Progenitor cell of endocrine pancreas (in vitro differentiated cells): Measurements from ENCODE around the gene TTC27. TPM values are rescaled to one million over a fixed set of nuclear protein-coding genes. Genes with fewer than 3 reads are reported as not detected.

ENCODE experiments used
- DNase-seq: peaks from one replicate; pipeline ENCODE4 v3.0.0; 2021; ENCODE audit warnings: low spot score; ENCODE audit not compliant: unreplicated experiment
- H3K27ac Mint-ChIP-seq: 2 replicates; pipeline ENCODE4 v1.8.0; 2021; ENCODE audit warnings: mild to moderate bottlenecking, moderate library complexity, mixed read lengths
- H3K27me3 Mint-ChIP-seq: 2 replicates; pipeline ENCODE4 v1.8.0; 2021; ENCODE audit warnings: mixed read lengths
- H3K36me3 Mint-ChIP-seq: 2 replicates; pipeline ENCODE4 v1.8.0; 2022; ENCODE audit warnings: mixed read lengths; ENCODE audit not compliant: insufficient read depth
- H3K4me1 Mint-ChIP-seq: 2 replicates; pipeline ENCODE4 v1.8.0; 2021; ENCODE audit warnings: low read depth, mixed read lengths
- H3K4me3 Mint-ChIP-seq: 2 replicates; pipeline ENCODE4 v1.8.0; 2021; ENCODE audit warnings: low read depth, mild to moderate bottlenecking, moderate library complexity, mixed read lengths
- H3K9me3 Mint-ChIP-seq: 2 replicates; pipeline ENCODE4 v1.8.0; 2021; ENCODE audit warnings: low read depth, mixed read lengths
- CTCF ChIP-seq: fragments of 200-600 bp; sonication (generic); IDR thresholded peaks from one replicate; pipeline ENCODE4 v1.5.0; 2021; ENCODE audit warnings: antibody characterized with exemption, mild to moderate bottlenecking; ENCODE audit not compliant: unreplicated experiment
- total RNA-seq: library from RNA; stranded (reverse); gene quantifications from 2 replicates; pipeline ENCODE4 v1.2.1, GENCODE V29; 2021

Gene TTC27
- total RNA-seq, 1 donor from 2014 or later = 20.5 TPM

GRCh38 chr2:32824070-32824809, 196.4 kb downstream of the TTC27 start:
- no peak for TF ChIP-seq CTCF
- H3K36me3 Mint-ChIP-seq = peaks cover 3% of the 10 kb centered on the region
- H3K27ac Mint-ChIP-seq = no peak overlapping the region
- H3K4me3 Mint-ChIP-seq = no peak overlapping the region
- H3K4me1 Mint-ChIP-seq = peaks cover 6% of the 10 kb centered on the region
- H3K9me3 Mint-ChIP-seq = peaks cover 3% of the 10 kb centered on the region
- H3K27me3 Mint-ChIP-seq = no peaks in the 10 kb centered on the region
- DNase-seq = no peak

- Mint-ChIP-seq H3K9me3 (peaks cover 11% of the 10 kb centered on the region), H3K36me3 (peaks cover 3% of the 10 kb centered on the region), H3K4me3 (no peak overlapping the region), H3K27me3 (no peaks in the 10 kb centered on the region), H3K4me1 (peaks cover 5% of the 10 kb centered on the region), H3K27ac (peak overlapping the region; percentile 33)
- DNase-seq = no peak
- TF ChIP-seq CTCF = no peak
Measured at GRCh38 chr2:32825291-32825712, 197.5 kb downstream of the TTC27 start.

- H3K9me3 Mint-ChIP-seq = peaks cover 11% of the 10 kb centered on the region
- H3K36me3 Mint-ChIP-seq = peaks cover 3% of the 10 kb centered on the region
- no peak for TF ChIP-seq CTCF
- no peak for DNase-seq
- H3K4me1 Mint-ChIP-seq = peaks cover 5% of the 10 kb centered on the region
- no peak overlapping the region for H3K27ac Mint-ChIP-seq
- no peak overlapping the region for H3K4me3 Mint-ChIP-seq
- no peaks in the 10 kb centered on the region for H3K27me3 Mint-ChIP-seq
Measured at GRCh38 chr2:32830196-32830595, 202.3 kb downstream of the TTC27 start.

GRCh38 chr2:32832821-32833220, 205.0 kb downstream of the TTC27 start:
- H3K4me3 Mint-ChIP-seq = no peak overlapping the region
- peaks cover 8% of the 10 kb centered on the region for H3K27me3 Mint-ChIP-seq
- H3K4me1 Mint-ChIP-seq = peaks cover 5% of the 10 kb centered on the region
- TF ChIP-seq CTCF = no peak
- DNase-seq = no peak
- H3K9me3 Mint-ChIP-seq = peaks cover 11% of the 10 kb centered on the region
- peaks cover 3% of the 10 kb centered on the region for H3K36me3 Mint-ChIP-seq
- no peak overlapping the region for H3K27ac Mint-ChIP-seq

GRCh38 chr2:32833709-32834108, 205.9 kb downstream of the TTC27 start:
- Mint-ChIP-seq H3K4me3 (no peak overlapping the region), H3K27ac (no peak overlapping the region), H3K9me3 (peaks cover 11% of the 10 kb centered on the region), H3K27me3 (peaks cover 8% of the 10 kb centered on the region), H3K36me3 (peaks cover 1% of the 10 kb centered on the region), H3K4me1 (peaks cover 5% of the 10 kb centered on the region)
- DNase-seq = no peak
- no peak for TF ChIP-seq CTCF
